Heart left ventricle (tissue), 13 donors: ENCODE data around the gene PIGL.

Experiments
- CTCF ChIP-seq, 12 donors: fragments of 200-600 bp; sonication (generic) in 4 of 12; IDR thresholded peaks; one replicate each; pipeline versions ENCODE4 v1.5.0 to v1.8.0; 2018 to 2022; ENCODE audit warnings: antibody characterized with exemption in 12 of 12, mild to moderate bottlenecking in 5 of 12
- POLR2A ChIP-seq, 2 donors: fragments of 450-650 bp; IDR thresholded peaks; one replicate each; pipeline ENCODE4 v1.6.1; 2017; ENCODE audit warnings: antibody characterized with exemption in 2 of 2, mild to moderate bottlenecking in 2 of 2, moderate library complexity in 2 of 2
- donor health status: ischemic (EF 13 %, LVEDD 7.1; RV severe dilation, severe dysfunction).
- donor health status: DM: no; HTN: yes; CAD: no.
- donor health status: DM: no; HTN: no; CAD: no.
- donor health status: ischemic (EF 25% LVEDD 6.9; RV normal size, moderate dysfunction).
- donor health status: ischemic (EF 25% LVEDD 5.7; RV mildly dilated, moderate dysfunction).
- donor health status: ischemic (EF 35%, LVEDD 5.7; RV mildly dilated, moderate dysfunction).
- donor health status: nonischemic (EF 11% LVEDD 7.7; RV severe dilation, severe dysfunction).
- donor health status: DM: yes; HTN: yes; CAD: no.
- donor health status: PGD.
- donor health status: ischemic (EF 29% LVEDD 5.4; RV normal size, mild dysfunction).
- donor health status: nonischemic (EF 23%, LVEDD 6.1; RV moderate dilation, normal function).

DNA sequence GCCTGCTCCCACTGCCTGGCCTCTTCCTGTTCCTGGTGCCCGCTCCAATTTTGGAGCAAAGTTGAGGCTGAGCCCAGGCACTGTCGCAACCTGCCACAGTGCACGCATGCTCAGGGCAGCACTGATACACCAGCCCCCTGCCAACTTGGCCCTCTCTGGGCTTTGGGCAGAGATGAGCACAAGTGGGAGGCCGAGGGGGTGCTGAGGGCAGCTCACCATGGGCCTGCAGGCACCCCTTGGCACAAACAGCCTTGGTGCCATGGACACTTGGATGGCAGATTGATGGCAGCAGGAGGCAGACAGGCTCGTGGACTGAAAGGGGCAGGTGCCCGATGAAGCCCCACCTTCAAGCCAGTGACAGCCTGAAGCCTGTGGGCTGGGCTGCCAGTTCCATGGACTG lies 42.9 kb downstream of the PIGL start:
- TF ChIP-seq CTCF (IDR thresholded peaks at IDR 0.05) (no peak), POLR2A (IDR thresholded peaks at IDR 0.05) (no peak)
